GM15510 (cell line): ENCODE results near the gene MGLL.

ENCODE experiments used
- POLR2A ChIP-seq: IDR thresholded peaks from 3 replicates; pipeline ENCODE4 v1.6.1; 2011; ENCODE audit warnings: borderline replicate concordance; ENCODE audit not compliant: insufficient read length; ENCODE audit errors: extremely low read depth

Gene MGLL

DNA sequence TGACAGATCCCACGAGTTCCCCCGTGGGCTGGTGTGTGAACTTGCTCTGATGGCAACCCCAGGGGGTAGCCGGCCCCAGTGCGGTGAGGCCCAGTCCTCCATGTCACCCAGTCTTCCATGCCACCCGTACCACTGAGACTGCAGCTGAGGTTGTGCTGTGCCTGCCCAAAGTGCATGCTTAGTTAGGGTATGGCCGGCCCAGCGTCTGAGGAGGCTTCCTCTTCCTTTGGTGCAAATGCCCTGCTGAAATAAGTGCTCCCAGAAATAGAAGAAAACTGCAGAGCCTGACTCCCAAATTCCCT, 31.5 kb downstream of the MGLL start:
- TF ChIP-seq POLR2A, result no peak

DNA sequence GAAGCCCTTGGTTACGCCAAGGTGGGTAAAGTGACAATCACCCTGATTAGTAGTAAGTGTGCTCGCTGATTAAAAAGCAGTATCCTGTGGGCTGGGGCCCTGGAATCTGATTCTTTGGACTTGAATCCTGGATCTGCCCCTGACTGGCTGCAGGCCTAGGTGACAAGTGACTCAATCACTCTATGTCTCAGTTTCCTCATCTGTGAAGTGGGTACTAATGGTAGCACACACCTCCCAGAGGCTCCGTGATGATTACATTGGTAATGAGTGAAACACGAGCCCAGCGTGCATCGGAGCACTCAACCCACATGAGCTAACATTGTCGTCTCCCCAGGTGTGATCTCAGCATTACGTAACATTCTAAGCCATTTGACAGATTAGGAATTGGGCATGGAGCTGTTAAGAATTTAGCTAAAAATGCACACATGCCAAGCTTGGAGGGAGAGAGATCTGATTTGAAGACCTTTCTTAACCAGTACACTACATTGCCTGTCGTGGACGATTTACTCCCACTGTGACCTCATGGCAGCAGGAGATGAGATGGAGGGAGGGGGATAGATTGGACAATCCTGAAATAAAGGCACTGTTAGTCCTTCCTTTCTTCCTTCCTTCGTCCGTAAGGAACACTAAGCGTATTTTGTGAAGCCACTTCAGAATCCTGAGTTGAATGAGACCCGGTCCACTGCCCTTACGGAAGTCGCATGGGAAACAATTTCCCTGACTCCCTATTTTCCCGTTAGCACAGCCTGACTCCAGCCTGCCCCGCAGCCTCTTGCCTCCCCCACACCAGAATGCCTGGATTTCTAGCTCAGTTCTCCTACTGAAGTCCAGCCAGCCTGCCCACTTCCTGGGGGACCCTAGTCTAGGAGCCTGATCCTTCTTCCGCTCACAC, 32.1 kb downstream of the MGLL start:
- TF ChIP-seq POLR2A, result no peak

DNA sequence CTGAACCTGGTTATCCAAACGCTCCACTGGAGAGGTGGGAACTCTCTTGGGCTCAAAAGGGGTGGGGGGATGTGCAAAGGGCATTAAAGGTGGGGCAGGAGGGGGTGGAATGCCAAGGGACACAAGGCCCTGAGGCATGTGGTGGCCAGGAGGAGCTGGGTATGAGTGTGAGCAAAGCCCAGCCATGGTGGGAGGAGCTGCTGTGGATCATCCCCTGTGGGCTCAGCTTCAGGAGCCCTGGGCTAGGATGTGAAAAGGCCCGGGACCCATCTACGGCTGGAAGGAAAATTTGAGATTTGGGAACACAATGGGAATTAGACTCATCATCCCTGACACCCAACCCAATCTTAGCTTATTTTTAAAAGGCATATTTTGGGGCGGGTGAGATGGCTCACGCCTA, 33.3 kb downstream of the MGLL start:
- no peak for TF ChIP-seq POLR2A

DNA sequence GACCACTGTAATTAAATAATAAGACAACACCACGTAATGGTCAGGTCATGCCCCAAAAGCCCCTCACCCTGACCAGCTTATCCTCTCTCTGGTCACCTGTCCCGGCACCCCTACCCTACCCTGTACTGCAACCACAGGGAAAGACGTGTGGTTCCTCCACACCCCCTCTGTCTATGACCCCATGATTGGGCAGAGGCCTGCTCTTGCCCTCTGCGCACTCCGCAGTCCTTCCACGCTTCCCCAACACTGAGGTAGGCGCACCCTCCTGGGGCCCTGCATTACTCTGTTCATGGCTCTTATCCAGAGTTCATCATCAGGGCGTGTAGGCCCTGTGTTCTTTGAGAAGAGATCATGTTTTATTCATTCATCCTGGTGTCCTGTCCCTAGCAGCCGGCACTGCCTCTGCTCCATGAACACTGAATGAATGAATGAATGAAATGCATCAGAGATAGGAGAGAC, 33.8 kb downstream of the MGLL start:
- TF ChIP-seq POLR2A, result no peak

DNA sequence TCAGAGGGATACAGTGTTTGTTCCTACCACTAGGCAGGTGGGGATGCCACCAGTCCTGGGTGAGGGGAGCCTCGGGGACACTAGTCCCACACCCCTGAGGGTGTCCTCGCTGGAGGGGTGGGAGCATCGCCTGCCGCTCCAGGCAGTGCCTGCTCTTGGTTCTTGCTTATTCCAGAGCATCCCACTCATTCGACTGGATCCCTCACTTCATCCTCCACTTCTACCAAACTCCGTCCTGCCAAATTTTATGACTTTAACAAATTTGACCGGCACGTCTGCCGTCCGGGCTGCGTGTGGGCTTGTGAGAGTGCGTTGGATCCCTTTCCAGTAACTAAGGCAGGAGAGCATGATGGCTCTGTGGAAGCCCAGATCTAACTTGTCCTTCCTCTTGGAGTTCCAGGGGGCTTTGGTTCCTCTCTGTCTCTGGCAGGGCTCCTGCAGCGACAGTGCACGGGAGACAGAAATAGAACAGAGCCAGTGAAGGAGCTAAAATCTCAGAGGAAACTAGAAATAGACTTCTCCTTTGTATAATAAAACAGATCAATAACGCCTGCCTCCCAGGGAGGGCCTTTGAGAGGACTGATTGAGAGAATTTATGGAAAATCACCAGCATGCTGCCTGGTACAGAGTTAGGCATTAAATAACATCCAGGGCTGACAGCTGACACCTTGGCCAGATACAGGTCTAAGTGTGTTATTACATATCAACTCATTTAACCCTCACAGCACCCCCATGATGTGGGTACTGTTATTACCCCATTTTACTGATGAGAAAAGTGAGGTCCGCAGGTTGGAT, 34.5 kb downstream of the MGLL start:
- TF ChIP-seq POLR2A, result no peak

DNA sequence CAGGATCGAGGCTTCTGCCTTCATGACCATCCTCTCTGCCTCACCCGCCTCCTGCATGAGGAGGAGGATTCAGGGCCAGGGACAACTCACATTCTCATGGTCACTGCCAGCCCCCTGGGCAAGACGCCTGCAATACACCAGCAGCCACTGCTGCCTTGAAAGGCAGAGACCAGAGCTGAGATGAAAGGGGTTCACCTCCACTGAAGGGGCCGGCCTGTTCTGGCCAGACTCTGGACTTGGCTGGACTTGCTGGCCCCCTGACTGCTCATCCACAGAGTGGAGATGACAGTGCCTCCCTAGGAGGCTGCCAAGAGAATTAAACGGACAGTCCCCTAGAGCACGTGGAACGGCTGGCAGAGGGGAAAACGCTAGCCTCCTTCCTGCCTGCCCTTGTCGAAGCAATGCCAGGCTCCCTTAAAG, 35.2 kb downstream of the MGLL start:
- no peak for TF ChIP-seq POLR2A

DNA sequence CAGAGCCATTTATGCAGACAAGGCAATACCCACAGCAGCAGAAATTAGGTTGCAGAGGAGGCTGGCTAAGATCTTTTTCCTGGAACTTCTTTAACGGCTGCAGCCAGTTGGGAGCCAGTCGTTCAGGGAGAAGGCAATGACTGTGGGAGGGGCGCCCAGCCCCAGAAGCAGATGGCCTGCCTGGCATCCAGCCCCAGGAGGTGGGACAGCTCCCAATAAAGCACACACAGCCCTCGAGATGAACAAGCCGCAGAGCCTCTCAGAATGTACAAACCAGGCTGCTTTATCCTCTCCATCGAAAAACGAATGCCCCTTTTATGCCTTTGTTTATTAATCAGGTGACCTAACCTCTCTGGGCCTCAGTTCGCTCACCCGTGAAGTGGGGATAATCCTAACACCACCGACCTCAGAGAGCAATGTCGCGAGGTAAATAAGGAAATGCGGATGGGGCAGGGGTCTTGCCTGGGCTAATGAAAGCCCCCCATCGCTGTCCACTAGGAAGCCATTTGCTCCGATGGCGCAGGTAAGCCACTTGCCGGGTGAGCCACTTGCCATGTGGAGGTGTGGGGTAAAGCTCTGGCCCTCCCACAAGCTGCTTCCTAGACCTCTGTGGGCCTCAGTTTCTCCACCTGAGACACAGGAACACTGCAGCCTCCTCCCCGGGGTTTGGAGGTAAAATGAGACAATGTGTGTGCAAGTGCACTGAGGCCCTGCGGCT, 35.8 kb downstream of the MGLL start:
- no peak for TF ChIP-seq POLR2A

DNA sequence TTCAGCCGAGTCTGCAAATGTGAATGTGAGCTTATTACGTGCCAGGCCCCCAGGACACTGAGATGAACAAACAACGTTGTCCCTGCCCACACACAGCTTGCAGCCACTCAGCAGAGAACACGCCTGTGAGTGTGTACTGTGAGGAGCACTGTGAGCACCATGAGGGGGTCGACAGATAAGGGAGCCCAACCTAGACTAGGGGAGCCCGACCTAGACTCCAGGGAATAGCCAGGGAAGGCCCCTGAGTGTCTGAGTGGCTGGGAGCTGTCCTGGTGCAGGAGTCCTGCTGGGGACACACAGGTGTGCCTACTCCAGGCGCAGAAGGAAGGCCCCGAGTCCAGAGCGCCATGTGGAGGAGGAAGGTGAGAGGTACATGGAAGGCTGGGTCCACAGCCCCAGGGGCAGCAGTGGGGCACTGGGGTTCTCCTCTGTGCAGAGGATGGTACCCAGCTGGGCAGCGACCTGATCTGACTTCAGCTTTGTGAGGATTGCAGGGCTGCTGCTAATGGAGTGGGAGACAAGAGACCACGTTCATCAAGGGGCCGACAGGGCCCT, 36.5 kb downstream of the MGLL start:
- TF ChIP-seq POLR2A, result no peak

DNA sequence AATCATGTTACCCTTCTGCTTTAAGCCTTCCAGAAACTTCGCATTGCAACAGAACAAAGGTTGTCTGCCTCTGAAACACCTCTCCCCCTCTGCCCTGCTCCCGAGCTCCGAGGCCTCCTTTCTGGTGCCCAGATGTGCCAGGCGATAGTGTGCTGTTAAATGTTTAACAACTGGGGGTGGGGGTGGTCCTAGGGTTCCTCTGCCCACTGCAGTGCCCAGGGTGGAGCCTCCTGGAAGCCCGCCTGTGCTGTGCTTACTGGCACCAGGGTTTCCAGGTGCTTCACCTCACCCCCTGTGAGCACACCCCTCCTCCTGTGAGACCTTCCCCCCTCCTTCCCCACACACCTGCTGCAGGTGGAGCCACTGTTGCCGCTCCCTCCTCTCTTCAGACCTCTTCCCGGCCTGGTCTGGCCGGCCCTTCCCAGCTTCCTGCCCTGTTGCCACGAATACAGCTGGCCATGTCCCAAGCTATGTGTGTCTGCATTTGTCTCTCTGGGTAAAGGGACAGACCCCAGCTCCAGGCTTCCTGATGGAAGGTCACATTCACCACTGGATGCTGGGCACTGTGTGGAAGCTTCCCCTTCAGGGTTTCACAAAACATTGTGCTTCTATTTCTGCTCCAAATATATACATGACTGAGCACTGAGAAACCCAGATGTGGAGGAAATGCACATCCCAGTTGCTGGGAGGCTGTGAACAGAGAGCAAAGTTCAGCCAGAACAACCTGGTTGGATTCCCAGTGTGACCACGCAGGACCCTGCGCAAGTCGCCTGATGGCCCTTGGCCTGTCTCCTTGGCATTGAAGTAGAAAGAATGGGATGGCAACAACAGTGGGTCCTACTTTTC, 37.2 kb downstream of the MGLL start:
- TF ChIP-seq POLR2A, result no peak

DNA sequence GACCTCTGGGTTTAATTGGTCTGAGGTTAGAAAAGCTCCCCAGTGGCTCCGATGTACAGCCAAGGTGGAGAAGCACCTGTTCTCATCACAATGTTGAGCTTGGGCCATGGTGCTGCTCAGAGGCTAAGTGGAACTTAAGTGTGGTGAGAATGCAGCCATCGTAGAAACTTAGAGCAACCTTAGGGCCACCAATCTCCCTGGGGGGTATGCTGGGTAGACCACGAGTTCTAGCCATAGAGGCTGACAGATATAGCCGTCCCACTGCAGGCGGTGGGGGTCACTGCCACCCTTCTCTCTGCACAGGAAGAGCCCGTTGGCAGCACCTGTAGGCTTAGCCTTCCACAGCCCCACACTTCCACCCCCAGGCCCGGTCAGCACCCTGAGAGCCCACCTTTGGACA, 38.0 kb downstream of the MGLL start:
- TF ChIP-seq POLR2A, result no peak

DNA sequence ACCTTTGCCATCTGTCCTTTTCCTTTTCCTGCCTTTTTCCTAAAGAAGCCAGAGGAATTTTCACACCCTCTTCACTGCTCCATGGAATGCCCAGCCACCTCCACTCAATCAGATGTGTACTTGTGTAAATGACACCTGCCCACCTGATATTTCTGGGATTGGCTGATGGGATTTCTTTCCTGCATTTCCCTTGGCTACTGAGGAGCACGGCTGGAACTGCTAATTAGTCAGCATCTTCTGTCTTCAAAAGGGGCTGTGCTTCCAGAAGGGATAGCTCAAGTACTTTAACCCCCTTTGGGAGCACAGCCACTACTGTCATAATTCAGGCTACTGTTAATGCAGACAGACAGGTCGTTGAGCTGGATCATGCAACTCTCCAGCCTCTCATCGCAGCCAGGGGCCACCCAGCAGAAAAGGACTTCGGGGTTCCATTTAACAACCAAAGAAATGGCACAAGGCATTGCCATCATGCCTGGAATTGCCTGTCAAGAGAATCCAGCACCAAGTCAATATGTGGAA, 38.6 kb downstream of the MGLL start:
- no peak for TF ChIP-seq POLR2A

DNA sequence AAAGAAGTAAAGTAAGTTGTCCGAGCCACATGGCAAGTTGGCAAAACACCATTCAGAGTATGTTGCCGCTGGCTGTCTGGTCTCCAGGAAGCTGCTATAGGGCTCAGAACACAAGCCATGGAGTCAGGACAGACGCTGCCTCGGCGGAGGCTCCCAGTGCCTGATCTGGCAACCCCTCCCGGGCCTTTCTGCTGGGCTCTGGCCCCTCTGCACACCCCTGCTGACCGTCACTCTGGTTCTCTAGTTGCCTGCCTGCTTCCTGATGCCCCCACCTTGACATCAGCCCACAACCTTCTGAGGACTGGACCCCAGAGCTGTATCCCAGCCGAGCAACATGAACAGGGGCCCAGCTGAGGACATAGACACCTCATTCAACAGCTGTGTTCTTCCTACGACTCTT, 39.1 kb downstream of the MGLL start:
- no peak for TF ChIP-seq POLR2A

DNA sequence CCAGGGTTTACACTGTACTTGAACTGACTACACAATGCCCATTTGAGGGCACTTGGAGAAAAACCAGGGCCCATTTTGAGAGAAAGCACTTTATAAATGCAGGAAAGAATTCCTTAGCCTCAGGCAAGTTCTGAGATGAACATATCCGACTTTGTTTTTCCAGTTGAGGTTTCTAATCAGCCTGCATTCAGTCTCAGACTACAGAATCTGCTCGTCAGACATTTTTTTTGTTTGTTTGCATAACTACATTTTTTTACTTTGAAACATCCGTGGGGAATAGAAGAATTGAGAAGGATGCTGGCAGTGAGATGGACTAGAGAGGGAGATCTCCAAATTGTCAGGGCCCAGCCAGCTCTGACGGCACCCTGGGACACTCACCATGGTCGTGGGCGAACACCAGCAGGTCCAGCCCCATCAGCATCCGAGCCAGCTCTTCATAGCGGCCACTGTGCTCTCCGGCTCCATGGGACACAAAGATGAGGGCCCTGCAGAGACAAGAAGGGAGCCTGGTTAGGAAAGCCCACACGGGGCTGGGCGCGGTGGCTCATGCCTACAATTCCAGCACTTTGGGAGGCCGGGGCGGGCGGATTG, 40.8 kb downstream of the MGLL start:
- no peak for TF ChIP-seq POLR2A

DNA sequence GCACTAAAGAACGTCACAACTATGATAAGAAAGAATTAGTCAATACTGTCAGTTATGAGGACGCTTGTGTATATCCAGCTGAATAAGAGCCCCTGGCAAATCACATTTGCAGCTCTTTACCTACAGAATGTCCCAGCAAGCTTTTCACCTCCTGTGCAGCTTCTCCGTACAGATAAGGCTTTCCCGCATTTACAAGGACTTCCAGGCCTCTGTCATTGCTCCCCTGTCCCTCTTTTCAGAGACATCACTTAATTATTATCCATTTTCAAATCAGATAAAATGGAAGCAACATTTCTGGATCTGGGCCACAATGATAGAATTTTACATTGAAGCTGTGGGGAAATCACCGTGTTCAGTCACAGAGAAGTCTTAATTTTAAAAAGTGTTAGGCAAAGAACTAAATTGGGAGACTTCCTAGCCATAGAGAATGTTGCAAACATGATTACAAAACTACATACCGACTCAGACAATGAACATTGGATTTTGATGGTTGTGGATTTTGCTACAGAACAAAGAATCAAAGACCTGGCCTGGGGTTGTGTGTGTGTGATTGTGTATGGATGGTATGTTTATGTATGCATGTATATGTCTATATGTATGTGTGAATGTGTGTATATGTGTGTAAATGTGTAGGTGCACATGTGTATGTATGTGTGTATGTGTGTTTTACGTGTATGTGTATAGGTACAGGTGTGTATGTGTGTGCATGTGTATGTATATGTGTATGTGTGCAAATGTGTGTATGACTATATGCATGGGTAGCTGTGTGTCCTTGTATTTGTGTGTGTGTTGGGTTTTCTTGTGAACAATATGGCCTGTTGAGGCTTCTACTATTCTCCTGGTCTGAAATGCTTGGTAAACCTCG, 41.5 kb downstream of the MGLL start:
- TF ChIP-seq POLR2A, result no peak
